CMK (cell line): Measurements from ENCODE around the gene ADAM17.
A peak's percentile ranks its signal among the peaks of the same experiment; 100 is the strongest.
"Not testable (repeated sequence)": the region's sequence is repeated elsewhere in the genome, so short reads cannot be mapped to it uniquely, and the experiment has no call there.

ENCODE experiments used
- DNase-seq: peaks from one replicate; pipeline ENCODE4 v3.0.0-alpha.2; 2010; ENCODE audit warnings: low read depth

ADAM17 gene

DNA sequence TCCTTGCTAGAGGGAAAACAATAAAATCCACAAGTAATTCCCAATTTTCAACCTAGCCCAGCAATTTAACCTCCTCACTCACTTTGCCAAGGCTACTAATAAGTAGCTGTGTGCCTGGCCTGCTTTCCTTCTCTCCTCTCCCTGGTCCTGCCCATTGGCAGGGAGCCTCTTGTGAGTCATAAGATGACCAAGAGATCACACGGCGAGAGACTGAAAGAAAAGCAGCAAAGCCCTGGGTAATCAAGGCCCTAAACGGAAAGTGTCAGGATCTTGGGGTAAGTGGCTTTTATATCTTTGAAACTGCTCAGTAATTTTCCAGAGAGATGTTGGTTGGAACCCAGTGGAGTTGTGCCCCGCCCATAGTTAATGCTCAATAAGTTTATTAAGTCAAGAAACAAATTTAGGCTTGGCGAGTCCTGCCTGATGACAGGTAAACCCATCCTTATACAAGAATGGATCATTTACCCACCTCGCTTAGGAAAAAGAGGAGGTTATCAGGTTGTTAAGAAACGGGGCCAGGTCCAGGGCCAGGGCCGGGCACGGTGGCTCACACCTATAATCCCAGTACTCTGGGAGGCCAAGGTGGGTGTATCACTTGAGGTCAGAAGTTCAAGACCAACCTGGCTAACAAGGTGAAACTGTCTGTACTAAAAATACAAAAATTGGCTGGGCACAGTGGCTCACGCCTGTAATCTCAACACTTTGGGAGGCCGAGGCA is 10.0 kb upstream of the ADAM17 start:
- DNase-seq = no peak

DNA sequence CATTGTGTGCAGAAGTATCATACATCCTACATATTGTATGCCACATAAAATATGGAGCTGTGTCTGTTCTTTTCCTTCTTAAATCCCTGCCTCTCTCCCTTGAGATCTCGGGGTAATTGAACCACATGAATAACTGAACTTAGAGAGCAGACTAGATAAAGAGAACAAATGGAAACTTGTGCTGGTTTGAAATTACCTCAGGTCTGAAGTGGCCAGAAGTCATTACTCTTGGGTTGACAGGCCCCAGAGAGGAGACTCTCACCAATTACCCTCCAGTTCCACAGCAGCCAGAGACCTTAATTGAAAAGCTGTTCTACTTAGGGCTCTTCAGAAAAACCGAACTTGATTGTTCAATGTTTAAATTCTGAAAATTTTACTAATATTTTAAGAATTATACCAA is 5.0 kb upstream of the ADAM17 start:
- no peak for DNase-seq

DNA sequence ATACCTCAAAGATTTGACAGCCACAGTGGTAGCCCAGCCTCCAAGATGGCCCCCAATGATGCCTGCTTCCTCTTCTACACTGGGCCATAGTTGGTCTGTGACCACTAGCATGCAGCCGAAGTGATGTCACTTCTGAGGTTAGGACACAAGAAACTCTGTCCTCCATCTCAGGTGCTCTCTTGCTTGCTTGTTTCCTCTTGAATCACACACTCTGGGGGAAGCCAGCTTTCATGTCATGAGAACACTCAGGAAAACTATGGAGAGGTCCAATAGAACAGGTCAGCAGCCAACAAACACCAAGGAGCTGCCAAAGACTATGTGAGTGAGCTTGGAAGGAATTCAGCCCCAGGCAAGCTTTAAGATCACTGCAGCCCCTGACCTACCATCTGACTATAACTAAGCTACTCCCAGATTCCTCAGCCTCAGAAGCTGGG is 3.3 kb upstream of the ADAM17 start:
- no peak for DNase-seq

DNA sequence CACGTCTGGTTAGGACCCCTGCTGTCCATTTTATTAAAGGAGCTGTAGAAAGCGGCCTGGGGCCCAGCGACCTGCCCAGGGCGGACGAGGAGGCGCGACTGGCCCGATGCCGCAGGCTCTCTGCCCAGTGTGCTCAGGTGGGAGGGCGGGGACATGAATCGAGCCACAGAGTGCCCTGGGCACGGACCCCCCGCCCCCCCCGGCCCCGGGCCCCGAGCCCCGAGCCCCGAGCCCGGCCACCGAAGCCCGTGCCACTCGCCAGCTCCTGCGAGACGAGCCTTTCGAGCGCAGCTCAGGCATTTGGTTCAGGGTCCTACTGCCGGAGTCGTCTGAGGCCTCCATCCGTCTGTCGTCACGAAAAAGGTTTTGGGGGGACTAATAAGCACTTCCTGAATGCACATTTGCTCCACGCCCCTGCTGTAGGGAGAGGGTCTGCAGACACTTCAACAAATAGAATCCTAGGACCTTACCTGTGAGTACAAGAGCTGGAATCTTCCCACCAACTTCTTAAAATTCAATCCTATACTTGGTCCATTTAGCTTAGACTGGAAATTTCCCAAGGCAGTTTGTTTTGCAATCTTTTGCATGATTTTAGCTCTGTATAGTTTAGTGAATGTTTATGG is 602 bp upstream of the ADAM17 start:
- no peak for DNase-seq

DNA sequence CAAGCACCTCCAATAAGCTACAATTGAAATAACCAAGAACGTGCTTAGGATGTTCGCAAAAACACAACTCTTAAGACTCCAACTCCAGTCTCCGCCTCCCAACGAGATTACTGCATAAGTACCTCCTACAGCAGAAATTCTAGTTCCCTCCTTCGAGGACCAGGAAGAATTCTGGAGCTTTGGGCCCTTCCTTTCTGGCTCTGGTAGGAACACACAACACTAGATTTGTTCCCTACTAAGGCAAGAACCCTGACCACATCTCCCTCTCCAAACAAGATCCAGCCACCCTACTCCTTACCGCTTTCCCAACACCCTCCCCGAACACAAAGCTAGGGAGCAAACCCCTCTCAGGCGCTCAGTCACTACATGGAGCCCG is 721 bp downstream of the ADAM17 start:
- DNase-seq = peak; percentile 18

DNA sequence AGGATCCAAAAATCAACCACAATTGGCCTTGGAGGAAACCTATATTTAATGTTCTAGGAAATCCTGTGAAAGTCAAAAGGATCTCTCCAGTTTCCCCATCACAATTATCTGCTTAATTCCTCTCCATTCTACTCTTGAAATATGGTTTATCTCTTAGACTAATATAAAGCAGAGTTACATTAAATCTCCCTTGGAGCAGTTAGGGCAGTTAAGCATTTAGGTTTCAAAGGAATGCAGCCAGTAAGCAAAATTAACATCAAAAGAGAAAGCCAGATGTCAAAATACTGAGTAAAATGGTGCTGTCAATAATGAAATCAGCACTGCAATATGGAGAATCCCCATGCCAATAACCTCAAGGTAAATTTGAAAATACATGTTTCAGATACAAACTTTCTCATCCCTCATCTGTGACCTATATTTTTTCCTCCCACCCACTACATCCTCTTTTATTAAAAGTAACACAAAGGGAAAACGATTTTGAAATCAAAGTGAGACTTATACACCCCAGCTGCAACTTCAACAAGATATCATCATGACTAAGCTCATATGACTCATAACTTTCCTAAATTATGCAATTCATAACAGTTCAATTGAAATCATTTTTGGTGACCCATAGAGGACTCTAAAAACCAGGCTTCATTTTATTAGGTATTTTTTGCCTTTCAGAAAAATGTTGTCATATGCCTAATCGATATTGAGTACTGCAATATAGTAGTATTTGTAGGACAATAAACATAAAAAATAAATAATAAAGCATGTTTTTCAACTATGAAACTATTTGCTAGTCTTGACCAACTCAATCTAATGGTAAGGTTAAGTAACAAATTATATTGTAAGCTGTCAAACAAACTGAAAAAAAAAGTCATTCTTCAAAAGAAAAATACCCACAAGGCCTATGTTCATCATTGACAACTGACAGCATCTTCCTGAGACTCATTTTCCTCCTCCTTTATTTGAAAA is 3.1 kb downstream of the ADAM17 start:
- DNase-seq = no peak

DNA sequence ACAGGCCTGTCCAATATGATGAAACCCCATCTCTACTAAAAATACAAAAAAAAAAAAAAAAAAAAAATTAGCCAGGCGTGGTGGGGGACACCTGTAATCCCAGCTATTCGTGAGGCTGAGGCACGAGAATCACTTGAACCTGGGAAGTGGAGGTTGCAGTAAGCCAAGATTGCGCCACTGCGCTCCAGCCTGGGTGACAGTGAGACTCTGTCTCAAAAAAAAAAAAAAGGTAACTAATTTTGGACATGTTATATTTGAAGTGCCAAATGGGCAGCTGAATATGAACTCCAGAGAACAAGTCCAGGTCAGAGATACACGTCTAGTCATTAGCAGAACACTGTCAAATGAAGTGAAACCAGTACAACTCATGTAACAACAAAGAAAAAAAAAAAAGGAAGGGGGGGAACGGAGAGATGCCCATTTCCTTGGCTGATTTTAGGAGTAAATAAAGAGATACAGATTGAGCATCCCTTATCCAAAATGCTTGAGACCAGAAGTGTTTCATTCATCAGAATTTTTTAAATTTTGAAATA is 4.7 kb downstream of the ADAM17 start:
- DNase-seq = not testable (repeated sequence)

DNA sequence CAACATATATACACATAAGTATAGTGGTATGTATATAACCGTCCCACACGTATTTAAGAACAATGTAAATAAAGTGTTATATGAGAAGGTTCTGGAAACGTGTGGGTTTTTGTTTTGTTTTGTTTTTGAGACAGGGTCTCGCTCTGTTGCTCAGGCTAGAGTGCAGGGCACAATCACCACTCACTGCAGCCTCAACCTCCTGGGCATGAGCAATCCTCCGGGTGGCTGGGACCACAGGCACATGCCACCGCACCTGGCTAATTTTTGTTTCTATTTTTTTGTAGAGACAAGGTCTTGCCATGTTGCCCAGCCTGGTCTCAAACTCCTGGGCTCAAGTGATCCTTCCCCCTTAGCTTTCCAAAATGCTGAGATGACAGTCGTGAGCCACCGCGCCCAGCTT is 6.2 kb downstream of the ADAM17 start:
- no peak for DNase-seq

DNA sequence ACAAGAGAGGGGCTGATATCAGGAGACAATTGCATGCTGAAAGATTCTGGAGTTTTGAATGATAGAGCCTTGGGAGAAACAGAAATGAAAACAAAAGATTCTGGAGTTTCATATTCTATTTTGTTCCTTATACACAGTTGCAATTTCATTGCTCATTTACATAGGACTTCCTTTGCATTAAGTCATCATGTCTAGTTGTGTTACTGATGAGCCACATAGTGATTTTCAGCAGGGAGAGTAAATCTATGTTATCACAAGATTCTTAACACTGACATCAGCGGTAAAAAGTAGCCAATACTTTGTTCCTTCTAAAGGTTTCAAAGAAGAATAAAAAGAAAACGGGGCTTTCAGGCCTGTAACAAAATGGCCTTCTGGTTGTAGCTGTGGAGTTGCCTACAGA is 7.1 kb downstream of the ADAM17 start:
- DNase-seq = no peak

DNA sequence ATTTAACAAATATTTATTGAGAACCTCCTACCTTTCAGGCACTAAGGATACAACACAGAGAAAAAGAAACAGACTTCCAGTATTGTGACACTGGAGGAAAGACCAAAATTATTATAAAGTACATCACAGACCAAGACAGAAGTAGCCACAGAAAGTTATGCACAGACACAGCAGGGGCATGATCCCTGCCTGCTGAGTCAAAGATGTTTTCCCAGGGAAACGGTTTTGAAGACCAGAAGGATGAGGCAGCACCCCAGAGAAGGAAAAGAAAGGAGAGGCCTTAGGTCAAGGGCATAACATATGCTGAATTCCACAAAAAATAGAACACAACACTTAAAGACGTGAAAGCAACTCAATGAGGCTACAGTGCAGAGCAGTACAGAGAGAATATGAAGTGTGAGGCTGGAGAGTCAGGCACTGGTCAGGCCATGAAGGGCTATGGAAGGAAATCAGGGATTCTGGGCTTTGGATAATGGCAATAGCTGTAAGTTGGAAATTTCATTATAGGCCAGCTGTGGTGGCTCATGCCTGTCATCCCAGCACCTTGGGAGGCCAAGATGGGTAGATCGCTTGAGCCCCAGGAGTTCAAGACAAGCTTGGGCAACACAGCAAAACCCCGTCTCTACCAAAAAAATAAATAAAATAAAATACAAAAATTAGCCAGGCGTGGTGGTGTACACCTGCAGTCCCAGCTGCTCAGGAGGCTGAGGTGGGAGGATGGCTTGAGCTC is 8.2 kb downstream of the ADAM17 start:
- DNase-seq = no peak

DNA sequence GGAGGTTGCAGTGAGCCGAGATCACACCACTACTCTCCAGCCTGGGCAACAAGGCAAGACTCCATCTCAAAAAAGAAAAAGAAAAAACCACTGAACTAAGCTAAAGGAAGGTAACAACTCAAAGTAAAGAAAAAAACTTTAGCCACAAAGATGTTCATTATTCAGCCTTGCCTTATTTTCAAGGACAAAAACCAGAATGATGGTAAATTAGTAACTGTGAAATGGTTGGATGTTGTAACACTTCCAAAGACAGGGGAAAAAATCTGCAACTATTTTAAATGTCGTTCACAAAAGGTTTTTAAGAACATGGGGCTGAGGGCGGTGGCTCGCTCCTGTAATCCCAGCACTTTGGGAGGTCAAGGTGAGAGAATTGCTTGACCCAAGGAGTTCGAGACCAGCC is 10.1 kb downstream of the ADAM17 start:
- DNase-seq = no peak

DNA sequence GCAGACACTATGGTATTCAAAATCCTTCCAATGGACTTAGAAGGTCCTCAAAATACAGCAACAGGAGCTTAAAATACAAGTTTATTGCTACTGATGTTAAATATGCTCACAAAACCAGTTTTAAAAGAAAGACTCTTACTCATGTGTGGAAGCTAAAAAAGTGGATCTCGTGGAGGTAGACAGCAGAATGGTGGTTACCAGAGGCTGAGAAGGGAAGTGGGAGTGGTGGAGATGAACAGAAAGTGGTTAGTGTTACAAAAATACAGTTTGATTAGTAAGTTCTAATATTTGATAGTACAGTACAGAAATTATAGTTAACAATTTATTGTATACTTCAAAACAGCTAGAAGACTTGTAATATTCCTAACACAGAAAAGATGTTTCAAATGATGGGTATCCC is 12.1 kb downstream of the ADAM17 start:
- no peak for DNase-seq

DNA sequence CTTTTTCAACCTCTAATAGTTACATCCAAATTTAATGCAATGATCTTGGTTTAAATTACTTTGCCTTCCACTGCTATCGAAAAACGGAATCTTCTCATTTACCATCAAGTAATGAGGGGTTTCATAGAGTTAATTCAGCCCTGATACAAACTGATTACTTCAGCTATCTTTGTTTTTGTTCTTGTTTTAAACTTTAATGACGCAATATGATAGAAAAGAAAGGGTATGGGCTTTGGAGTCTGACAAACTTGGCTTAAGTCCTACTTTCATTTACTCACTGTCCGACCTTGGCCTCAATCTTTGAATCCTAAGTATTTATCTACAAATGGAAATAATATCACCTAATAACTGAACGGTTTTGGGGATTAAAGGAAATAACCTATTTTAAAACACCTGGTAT is 16.1 kb downstream of the ADAM17 start:
- no peak for DNase-seq

DNA sequence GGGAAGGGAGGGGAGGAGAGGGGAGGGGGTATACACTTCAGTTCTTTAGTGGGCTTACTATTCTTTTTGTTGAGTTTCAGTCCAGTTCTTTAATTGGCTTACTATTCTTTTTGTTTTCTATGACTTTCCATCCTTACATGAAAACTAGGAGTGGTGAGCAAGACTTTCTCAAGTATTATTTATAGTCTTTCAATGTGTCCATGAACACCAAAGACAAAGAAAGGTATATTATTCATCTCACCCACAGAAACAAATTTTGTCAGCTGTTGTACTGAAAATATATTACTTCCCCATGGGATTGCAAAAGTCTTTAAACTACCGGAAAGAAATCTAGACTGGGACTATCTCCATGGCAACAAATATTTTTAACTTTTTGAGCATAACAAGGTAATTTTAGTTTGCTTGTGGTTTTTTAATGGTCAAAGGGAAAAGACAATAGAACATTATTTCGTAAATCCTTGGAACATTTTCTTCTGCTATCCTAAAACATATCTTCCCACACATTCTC is 17.6 kb downstream of the ADAM17 start:
- DNase-seq = no peak

DNA sequence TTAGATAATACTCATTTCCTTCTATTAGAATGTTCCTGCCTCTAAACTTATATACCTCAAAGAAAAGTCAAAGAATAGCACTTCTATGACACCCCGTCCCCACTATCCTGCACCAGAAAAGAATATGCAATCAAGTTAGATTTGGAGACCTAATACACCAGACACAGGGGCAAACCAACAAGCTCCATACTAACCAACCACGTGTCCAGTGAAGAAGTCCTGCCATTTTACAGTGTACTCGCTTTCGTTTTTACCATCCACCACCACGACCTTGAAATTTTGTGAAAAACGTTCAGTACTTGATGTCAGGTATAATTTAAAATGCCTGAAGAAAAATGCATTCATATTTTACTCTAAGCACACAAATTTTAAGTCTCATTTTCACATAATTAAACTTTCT is 19.1 kb downstream of the ADAM17 start:
- no peak for DNase-seq

DNA sequence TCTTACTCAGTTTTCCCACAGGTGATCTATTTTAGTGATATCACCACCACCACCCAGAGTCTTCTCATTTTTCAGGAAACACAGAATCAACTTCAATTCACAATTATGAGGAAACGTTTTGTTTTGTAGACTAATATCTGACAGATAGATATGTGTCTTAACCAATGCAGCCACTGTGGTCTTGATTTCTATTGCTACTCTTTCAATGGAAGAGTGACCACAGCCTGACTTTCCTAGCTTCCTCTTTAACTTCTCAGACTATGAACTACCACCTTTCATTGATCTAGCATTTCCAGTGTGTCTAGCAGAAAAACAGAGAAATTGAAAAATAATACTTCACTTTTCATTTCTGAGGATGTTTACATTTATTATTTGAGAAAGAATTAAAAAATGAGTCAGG is 20.5 kb downstream of the ADAM17 start:
- no peak for DNase-seq

DNA sequence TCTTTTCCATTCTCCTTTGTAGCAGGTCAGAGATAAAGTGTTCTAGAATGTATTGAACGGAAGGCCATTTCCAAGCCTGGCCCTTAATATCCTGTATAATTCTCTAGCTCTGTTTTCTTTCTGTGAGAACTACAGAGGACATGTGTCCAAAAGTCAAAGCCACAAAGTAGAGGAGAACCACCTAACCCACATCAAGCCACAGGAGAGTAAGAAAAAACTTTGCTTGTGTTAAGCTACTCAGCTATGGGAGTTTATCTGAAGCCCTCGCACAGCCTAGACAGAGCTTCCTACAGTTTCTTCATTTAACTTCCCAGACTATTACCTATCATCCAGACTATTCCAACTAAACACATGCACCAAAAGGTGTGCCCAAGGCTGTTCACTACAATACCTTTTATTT is 22.0 kb downstream of the ADAM17 start:
- DNase-seq = no peak

DNA sequence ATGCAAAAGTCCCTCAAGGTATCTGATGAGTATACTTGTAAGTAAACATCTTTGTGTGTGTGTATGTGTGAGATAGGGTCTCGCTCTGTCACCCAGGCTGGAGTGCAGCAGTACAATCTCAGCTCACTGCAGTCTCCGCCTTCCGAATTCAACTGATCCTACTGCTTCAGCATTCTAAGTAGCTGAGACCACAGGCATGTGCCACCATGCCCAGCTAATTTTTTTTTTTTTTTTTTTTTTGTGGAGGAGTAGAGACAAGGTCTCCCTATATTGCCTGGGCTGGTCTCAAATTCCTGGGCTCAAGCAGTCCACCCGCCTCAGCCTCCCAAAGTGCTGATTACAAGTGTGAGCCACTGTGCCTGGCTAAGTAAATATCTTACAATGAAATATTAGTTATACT is 23.2 kb downstream of the ADAM17 start:
- DNase-seq = no peak

DNA sequence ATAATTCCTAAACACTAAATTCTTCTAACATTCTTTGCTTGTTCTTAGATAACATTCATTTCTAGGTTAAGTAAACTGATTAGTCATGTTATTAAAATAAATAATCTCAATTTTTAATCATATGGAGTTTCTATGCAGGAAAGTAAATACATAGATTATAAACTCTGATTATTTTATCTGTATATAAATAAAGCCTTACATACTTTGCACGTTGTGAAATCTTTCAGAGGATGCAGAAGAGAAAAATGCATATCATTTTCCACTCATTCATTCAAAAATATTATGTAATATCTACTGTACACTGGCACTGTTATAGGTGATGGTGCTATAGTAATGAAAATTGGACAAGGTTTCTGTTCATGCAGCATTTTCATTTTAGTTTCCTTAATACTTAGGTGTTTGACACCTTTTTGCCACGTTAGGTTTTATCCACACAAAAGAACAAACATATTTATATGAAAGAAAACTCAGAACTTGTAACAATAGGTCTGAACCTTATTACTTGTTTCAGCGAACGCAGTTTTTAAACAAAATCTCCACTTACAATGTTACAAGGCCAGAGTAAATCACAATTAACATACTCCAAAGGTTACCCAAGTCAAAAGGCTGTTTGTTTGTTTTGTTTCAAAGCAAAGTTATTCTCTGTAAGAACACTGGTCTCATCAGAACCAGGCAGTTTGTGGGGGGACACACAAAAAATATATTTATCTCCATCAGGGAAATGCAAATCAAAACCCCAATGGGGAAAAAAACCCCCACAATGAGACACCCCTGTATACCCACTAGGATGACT is 27.4 kb downstream of the ADAM17 start:
- DNase-seq = no peak

DNA sequence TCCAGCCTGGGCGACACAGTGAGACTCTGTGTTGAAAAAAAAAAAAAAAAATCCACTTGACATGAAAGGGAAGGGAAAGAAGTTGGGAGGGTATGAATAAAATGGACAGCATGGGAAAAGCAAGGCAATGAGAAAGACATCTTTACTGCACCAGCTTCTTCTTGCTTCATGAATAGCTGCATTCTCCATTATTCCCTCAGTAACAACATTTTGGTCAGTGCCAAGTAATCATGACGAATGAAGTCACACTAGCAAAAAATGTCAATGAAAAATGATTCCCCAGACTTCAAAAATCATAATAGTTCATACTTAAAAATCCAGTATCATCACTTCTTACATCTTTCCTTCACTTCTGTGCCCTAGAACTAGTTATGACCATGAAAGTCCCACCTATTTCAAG is 30.4 kb downstream of the ADAM17 start:
- no peak for DNase-seq

DNA sequence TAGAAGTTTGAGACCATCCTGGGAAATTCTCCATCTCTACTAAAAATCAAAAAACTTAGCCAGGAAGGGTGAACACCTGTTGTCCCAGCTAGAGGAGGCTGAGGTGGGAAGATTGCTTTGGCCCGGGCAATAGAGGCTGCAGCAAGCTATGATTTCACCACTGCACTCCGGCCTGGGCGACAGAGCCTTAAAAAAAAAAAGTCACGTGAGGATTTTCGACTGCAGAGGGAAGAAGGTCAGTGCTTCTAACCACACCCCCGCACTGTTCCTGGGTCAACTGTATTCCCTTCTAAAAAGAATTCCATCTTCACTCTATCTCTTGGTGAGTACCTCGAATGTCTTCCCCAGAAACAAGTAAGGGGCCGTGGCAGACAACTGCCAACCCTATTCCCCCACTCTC is 31.3 kb downstream of the ADAM17 start:
- DNase-seq = no peak
